ENCODE data around the gene PCNT.

GRCh38 chr21:46448108-46448507 is 124.2 kb downstream of the PCNT start:
- TF ChIP-seq CTCF (IDR thresholded peaks at IDR 0.05; ENCODE audit: low read depth, low read length) (no peak), EZH2phosphoT487 (IDR thresholded peaks at IDR 0.05; ENCODE audit: low read depth) (no peak)

Data from OCI-LY3 (cell line).